Left renal pelvis (tissue), 4 donors: ENCODE data around the gene SLCO1A2. TPM values are rescaled to one million over a fixed set of nuclear protein-coding genes. Genes with fewer than 3 reads are reported as not detected.

Experiments
- DNase-seq, 4 donors: peaks; one replicate each; pipeline ENCODE4 v3.0.0-alpha.2; 2013; ENCODE audit warnings: low read depth in 4 of 4, low spot score in 3 of 4
- polyA plus RNA-seq, 4 donors: library from polyadenylated mRNA; unstranded; fragments of 120-200 nt; gene quantifications; one replicate each; pipeline ENCODE4 v1.2.1, GENCODE V29; 2013; ENCODE audit not compliant: insufficient read length in 4 of 4

Gene SLCO1A2
- polyA plus RNA-seq, 4 donors: 0.03 to 0.60 (median 0.10) TPM; not detected in 1

DNA sequence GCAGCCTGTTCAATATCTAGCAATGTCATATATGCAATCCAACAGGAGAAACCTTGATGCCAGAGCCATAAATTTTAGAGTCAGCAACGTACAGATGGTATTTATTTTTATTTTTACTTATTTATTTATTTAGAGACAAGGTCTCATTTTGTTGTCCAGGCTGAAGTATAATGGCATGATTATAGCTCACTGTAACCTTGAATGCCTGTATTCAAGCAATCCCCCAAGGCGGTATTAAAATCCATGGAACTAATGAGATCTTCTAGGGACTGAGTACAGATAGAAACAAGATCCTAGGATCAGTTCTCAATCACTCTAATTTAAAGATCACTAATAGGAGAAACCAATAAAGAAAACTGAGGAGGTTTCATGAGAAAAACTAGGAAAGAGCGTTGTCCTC is 114.5 kb downstream of the SLCO1A2 start:
- no peak for DNase-seq

DNA sequence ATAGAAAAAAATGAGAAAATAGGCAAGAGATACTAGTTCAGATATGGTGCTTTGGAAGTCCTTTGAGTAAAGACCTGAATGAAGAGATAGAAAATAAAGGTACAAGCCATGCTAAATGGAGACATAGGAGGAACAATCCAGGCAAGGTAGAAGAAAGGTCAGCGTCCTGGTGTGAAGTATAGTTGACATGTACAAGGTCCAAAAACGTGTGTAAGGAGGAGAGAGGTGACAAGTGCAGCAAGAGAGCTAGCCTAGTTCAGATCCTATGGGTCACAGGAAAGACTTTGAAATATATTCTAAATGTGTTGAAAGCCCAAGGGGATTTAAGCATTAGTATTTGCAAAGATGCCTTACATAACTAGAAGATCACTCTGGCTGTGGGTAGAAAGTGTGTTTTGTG is 115.5 kb downstream of the SLCO1A2 start:
- no peak for DNase-seq

Other genes with a start within 250 kb of the SLCO1A2 start
- gene SLCO1B1, start 203.7 kb downstream of the SLCO1A2 start, polyA plus RNA-seq: under 1 TPM in 1 of 4 donors, not detected in 3; 0.46 TPM
- not detected for gene IAPP, start 38.0 kb upstream of the SLCO1A2 start, polyA plus RNA-seq
- gene PYROXD1, start 102.7 kb upstream of the SLCO1A2 start, polyA plus RNA-seq: 10 to 100 TPM; 14.1 to 22.2 (median 20.4) TPM
- gene RECQL, start 166.7 kb upstream of the SLCO1A2 start, polyA plus RNA-seq: 10 to 100 TPM; 30.1 to 38.5 (median 34.9) TPM
- gene GOLT1B, start 166.9 kb upstream of the SLCO1A2 start, polyA plus RNA-seq: 10 to 100 TPM; 38.6 to 60.9 (median 48.9) TPM
- 10 to 100 TPM in 3 of 4 donors, under 1 TPM in 1; 0.81 to 22.6 (median 15.3) TPM for gene SPX, start 191.4 kb upstream of the SLCO1A2 start, polyA plus RNA-seq